GM12878 (cell line): ENCODE measurements around the gene RALGPS1. TPM values are rescaled to one million over a fixed set of nuclear protein-coding genes. Genes with fewer than 3 reads are reported as not detected.

ENCODE experiments used
- CREB1 ChIP-seq: IDR thresholded peaks from 2 replicates; pipeline ENCODE4 v1.6.1; 2012; ENCODE audit warnings: low read depth, mild to moderate bottlenecking, inconsistent platforms
- CREM ChIP-seq: IDR thresholded peaks from 2 replicates; pipeline ENCODE4 v1.6.1; 2014; ENCODE audit warnings: antibody characterized with exemption, low read depth
- CTCF ChIP-seq, 3 experiments: IDR thresholded peaks in 2 of 3; conservative IDR thresholded peaks in 1 of 3; 2 replicates each; pipeline ENCODE4 v1.5.1; 2011; ENCODE audit warnings: low read depth in 3 of 3, low read length in 3 of 3, mild to moderate bottlenecking in 3 of 3, control low read depth in 2 of 3, moderate library complexity in 2 of 3, inconsistent platforms in 1 of 3, mixed read lengths in 1 of 3; ENCODE audit not compliant: control insufficient read depth in 2 of 3, insufficient read depth in 1 of 3; ENCODE audit errors: extremely low read depth in 1 of 3
- E2F4 ChIP-seq: IDR thresholded peaks from 2 replicates; pipeline ENCODE4 v1.6.1; 2012; ENCODE audit warnings: low read depth, low read length, improper control_type of control experiment
- GATAD2B ChIP-seq: fragments of 450-650 bp; conservative IDR thresholded peaks from 2 replicates; pipeline ENCODE4 v1.6.1; 2017; ENCODE audit warnings: low read depth, mild to moderate bottlenecking, moderate library complexity
- HCFC1 ChIP-seq: fragments of 150-350 bp; IDR thresholded peaks from 2 replicates; pipeline ENCODE4 v1.6.1; 2014; ENCODE audit warnings: low read length
- HDAC2 ChIP-seq: fragments of 200-600 bp; sonication (generic); IDR thresholded peaks from 2 replicates; pipeline ENCODE4 v1.6.1; 2017
- JUNB ChIP-seq: IDR thresholded peaks from 2 replicates; pipeline ENCODE4 v1.6.1; 2016; ENCODE audit warnings: antibody characterized with exemption, mild to moderate bottlenecking
- JUND ChIP-seq: IDR thresholded peaks from 2 replicates; pipeline ENCODE4 v1.6.1; 2012; ENCODE audit warnings: low read depth, mild to moderate bottlenecking, low read length, improper control_type of control experiment, moderate library complexity
- LARP7 ChIP-seq: fragments of 450-650 bp; IDR thresholded peaks from 2 replicates; pipeline ENCODE4 v1.6.1; 2017; ENCODE audit warnings: mild to moderate bottlenecking
- MEF2B ChIP-seq: fragments of 450-650 bp; IDR thresholded peaks from 2 replicates; pipeline ENCODE4 v1.6.1; 2018; ENCODE audit warnings: mild to moderate bottlenecking, moderate library complexity; ENCODE audit not compliant: partially characterized antibody, poor library complexity, severe bottlenecking
- MTA2 ChIP-seq: fragments of 450-650 bp; IDR thresholded peaks from 2 replicates; pipeline ENCODE4 v1.6.1; 2016; ENCODE audit warnings: low read depth, mild to moderate bottlenecking, moderate library complexity
- MXI1 ChIP-seq: fragments of 150-350 bp; IDR thresholded peaks from 2 replicates; pipeline ENCODE4 v1.6.1; 2011; ENCODE audit warnings: low read depth, mild to moderate bottlenecking, inconsistent platforms, low read length, improper control_type of control experiment
- NBN ChIP-seq: fragments of 450-650 bp; IDR thresholded peaks from 2 replicates; pipeline ENCODE4 v1.6.1; 2016
- NFYB ChIP-seq: IDR thresholded peaks from 2 replicates; pipeline ENCODE4 v1.6.1; 2011; ENCODE audit warnings: low read depth, mild to moderate bottlenecking, low read length, improper control_type of control experiment, moderate library complexity; ENCODE audit not compliant: insufficient read depth
- NKRF ChIP-seq: fragments of 450-650 bp; conservative IDR thresholded peaks from 2 replicates; pipeline ENCODE4 v1.6.1; 2017; ENCODE audit warnings: mild to moderate bottlenecking, moderate library complexity
- NRF1 ChIP-seq: conservative IDR thresholded peaks from 2 replicates; pipeline ENCODE4 v1.6.1; 2011; ENCODE audit warnings: mild to moderate bottlenecking, low read depth, low read length, improper control_type of control experiment
- RAD51 ChIP-seq: fragments of 450-650 bp; IDR thresholded peaks from 2 replicates; pipeline ENCODE4 v1.6.1; 2016; ENCODE audit warnings: moderate library complexity, mild to moderate bottlenecking, inconsistent platforms
- RBBP5 ChIP-seq: fragments of 200-600 bp; sonication (generic); conservative IDR thresholded peaks from 2 replicates; pipeline ENCODE4 v1.6.1; 2016
- RELA ChIP-seq: fragments of 450-650 bp; IDR thresholded peaks from 2 replicates; pipeline ENCODE4 v1.8.0; 2014; ENCODE audit warnings: borderline replicate concordance; ENCODE audit not compliant: partially characterized antibody
- SIN3A ChIP-seq: IDR thresholded peaks from 2 replicates; pipeline ENCODE4 v1.6.1; 2012; ENCODE audit warnings: low read depth, low read length, improper control_type of control experiment
- SMC3 ChIP-seq: IDR thresholded peaks from 2 replicates; pipeline ENCODE4 v1.6.1; 2011; ENCODE audit warnings: low read length, improper control_type of control experiment, borderline replicate concordance
- STAT1 ChIP-seq: fragments of 450-650 bp; conservative IDR thresholded peaks from 2 replicates; pipeline ENCODE4 v1.6.1; 2014; ENCODE audit warnings: antibody characterized with exemption, mild to moderate bottlenecking
- USF2 ChIP-seq: IDR thresholded peaks from 2 replicates; pipeline ENCODE4 v1.6.1; 2011; ENCODE audit warnings: low read depth, low read length, improper control_type of control experiment, borderline replicate concordance
- WRNIP1 ChIP-seq: IDR thresholded peaks from 2 replicates; pipeline ENCODE4 v1.6.1; 2011; ENCODE audit warnings: low read depth, low read length, improper control_type of control experiment, borderline replicate concordance
- YY1 ChIP-seq: IDR thresholded peaks from 2 replicates; pipeline ENCODE4 v1.6.1; 2011; ENCODE audit warnings: low read depth, mild to moderate bottlenecking, low read length
- ZBED1 ChIP-seq: IDR thresholded peaks from 2 replicates; pipeline ENCODE4 v1.6.1; 2016; ENCODE audit warnings: borderline replicate concordance
- ZSCAN29 ChIP-seq: fragments of 450-650 bp; IDR thresholded peaks from 2 replicates; pipeline ENCODE4 v1.6.1; 2017; ENCODE audit warnings: mild to moderate bottlenecking, moderate library complexity
- polyA plus RNA-seq, 11 experiments: library from polyadenylated mRNA; depleted of rRNA in 4 of 11; unstranded in 6 of 11; stranded (reverse) in 5 of 11; fragments of >200 nt; fragmentation: Nextera tagmentation in 4 of 11; fragmentation: Illumina TruSeq in 1 of 11; extraction: Ambion mirVana in 4 of 11; extraction: Trizol in 1 of 11; gene quantifications; 1 replicate in 1 of 11; 2 replicates in 10 of 11; pipeline versions ENCODE4 v1.2.1 to v1.2.3, GENCODE V29; 2011 to 2016; ENCODE audit warnings: inconsistent platforms in 2 of 11, missing spikeins in 2 of 11, low read depth in 1 of 11
- total RNA-seq, 4 experiments: library from RNA; depleted of rRNA in 3 of 4; stranded (reverse); fragments of >200 nt in 3 of 4; fragmentation: Illumina TruSeq in 1 of 4; extraction: Trizol in 1 of 4; gene quantifications; 2 replicates each; pipeline versions ENCODE4 v1.2.1 to v1.2.3, GENCODE V29; 2013 to 2021

The RALGPS1 gene
- total and polyA plus RNA-seq, 10 of the 15 experiments (the other 5 are each of a cell fraction or from before 2014, with no cell fraction given): 0.13 to 5.6 (median 2.7) TPM

- no peak for TF ChIP-seq WRNIP1
- no peak for TF ChIP-seq ZBED1
- TF ChIP-seq CREM: no peak; the same call in 1 of the 2 replicates
- TF ChIP-seq SIN3A: no peak
- TF ChIP-seq CREB1: no peak
- no peak for TF ChIP-seq HDAC2
- no peak for TF ChIP-seq MEF2B
- no peak for TF ChIP-seq RELA
- TF ChIP-seq CTCF (IDR thresholded peaks at IDR 0.05 in 2 of 3, conservative IDR thresholded peaks at IDR 0.05 in 1 of 3; ENCODE audit: control insufficient read depth in 2 of 3, extremely low read depth in 1 of 3, insufficient read depth in 1 of 3, low read depth in 3 of 3, low read length in 3 of 3): no peak
- peak; percentile 8; the same call in 1 of the 2 replicates for TF ChIP-seq USF2
- no peak for TF ChIP-seq MXI1
- TF ChIP-seq LARP7: no peak
- no peak for TF ChIP-seq RBBP5
- TF ChIP-seq ZSCAN29: no peak
- no peak for TF ChIP-seq STAT1
- TF ChIP-seq E2F4: no peak
- TF ChIP-seq YY1: no peak
- TF ChIP-seq JUND: no peak
- TF ChIP-seq NBN: no peak
- TF ChIP-seq NRF1: no peak
- TF ChIP-seq HCFC1: no peak
- TF ChIP-seq NKRF: no peak
- peak; percentile 73; the same call in 1 of the 2 replicates for TF ChIP-seq RAD51
- peak; percentile 75 for TF ChIP-seq NFYB
- TF ChIP-seq SMC3: no peak
- TF ChIP-seq MTA2: peak; percentile 27; the same call in 1 of the 2 replicates
- TF ChIP-seq JUNB: no peak
- no peak for TF ChIP-seq GATAD2B
Measured at GRCh38 chr9:127118597-127119319, 204.2 kb downstream of the RALGPS1 start (continued).
